Osteocyte (in vitro differentiated cells): ENCODE data around the gene WWC2. TPM values are rescaled to one million over a fixed set of nuclear protein-coding genes. Genes with fewer than 3 reads are reported as not detected.
A peak's percentile ranks its signal among the peaks of the same experiment; 100 is the strongest.

Experiments
- DNase-seq: peaks from one replicate; pipeline ENCODE4 v3.0.0; 2021; ENCODE audit warnings: mixed read lengths; ENCODE audit not compliant: unreplicated experiment; ENCODE audit errors: extremely low spot score
- H3K27ac Mint-ChIP-seq: one replicate; pipeline ENCODE4 v1.8.0; 2021; ENCODE audit warnings: mild to moderate bottlenecking, mixed read lengths; ENCODE audit not compliant: unreplicated experiment
- H3K27me3 Mint-ChIP-seq: one replicate; pipeline ENCODE4 v1.8.0; 2021; ENCODE audit warnings: mixed read lengths; ENCODE audit not compliant: unreplicated experiment
- H3K36me3 Mint-ChIP-seq: one replicate; pipeline ENCODE4 v1.8.0; 2021; ENCODE audit warnings: mixed read lengths; ENCODE audit not compliant: unreplicated experiment
- H3K4me1 Mint-ChIP-seq: one replicate; pipeline ENCODE4 v1.8.0; 2021; ENCODE audit warnings: mixed read lengths; ENCODE audit not compliant: unreplicated experiment
- H3K4me3 Mint-ChIP-seq: one replicate; pipeline ENCODE4 v1.8.0; 2021; ENCODE audit warnings: mild to moderate bottlenecking, moderate library complexity, mixed read lengths; ENCODE audit not compliant: unreplicated experiment
- H3K9me3 Mint-ChIP-seq: one replicate; pipeline ENCODE4 v1.8.0; 2021; ENCODE audit warnings: mixed read lengths; ENCODE audit not compliant: unreplicated experiment
- CTCF ChIP-seq: fragments of 200-600 bp; sonication (generic); IDR thresholded peaks from 2 replicates; pipeline ENCODE4 v1.5.0; 2021; ENCODE audit warnings: antibody characterized with exemption, mild to moderate bottlenecking, moderate library complexity
- total RNA-seq: library from RNA; stranded (reverse); gene quantifications from 2 replicates; pipeline ENCODE4 v1.2.1, GENCODE V29; 2021

WWC2 gene
- total RNA-seq, 1 donor from 2014 or later = 53.5 TPM

GRCh38 chr4:183100298-183100599, 1.2 kb downstream of the WWC2 start:
- Mint-ChIP-seq H3K4me1 (peaks cover 40% of the 10 kb centered on the region), H3K4me3 (peak overlapping the region; percentile 79), H3K9me3 (no peaks in the 10 kb centered on the region), H3K36me3 (no peaks in the 10 kb centered on the region), H3K27ac (peak overlapping the region; percentile 65), H3K27me3 (no peaks in the 10 kb centered on the region)
- DNase-seq = no peak
- TF ChIP-seq CTCF = no peak

- H3K9me3 Mint-ChIP-seq = no peaks in the 10 kb centered on the region
- H3K4me1 Mint-ChIP-seq = peaks cover 40% of the 10 kb centered on the region
- peak overlapping the region; percentile 48 for H3K27ac Mint-ChIP-seq
- no peaks in the 10 kb centered on the region for H3K27me3 Mint-ChIP-seq
- peak overlapping the region; percentile 79 for H3K4me3 Mint-ChIP-seq
- H3K36me3 Mint-ChIP-seq = no peaks in the 10 kb centered on the region
- DNase-seq = no peak
- no peak for TF ChIP-seq CTCF
Observed at GRCh38 chr4:183100827-183101226, 1.8 kb downstream of the WWC2 start.

GRCh38 chr4:183101956-183102480, 3.0 kb downstream of the WWC2 start:
- Mint-ChIP-seq H3K27ac (peak overlapping the region; percentile 48), H3K4me3 (peak overlapping the region; percentile 79), H3K27me3 (no peaks in the 10 kb centered on the region), H3K9me3 (peaks cover 4% of the 10 kb centered on the region), H3K36me3 (no peaks in the 10 kb centered on the region), H3K4me1 (peaks cover 42% of the 10 kb centered on the region)
- no peak for DNase-seq
- no peak for TF ChIP-seq CTCF

GRCh38 chr4:183105092-183105491, 6.0 kb downstream of the WWC2 start:
- Mint-ChIP-seq H3K36me3 (no peaks in the 10 kb centered on the region), H3K27me3 (no peaks in the 10 kb centered on the region), H3K27ac (no peak overlapping the region), H3K4me1 (peaks cover 49% of the 10 kb centered on the region), H3K9me3 (peaks cover 4% of the 10 kb centered on the region), H3K4me3 (no peak overlapping the region)
- DNase-seq = no peak
- no peak for TF ChIP-seq CTCF

GRCh38 chr4:183106839-183107238, 7.8 kb downstream of the WWC2 start:
- no peaks in the 10 kb centered on the region for H3K36me3 Mint-ChIP-seq
- no peaks in the 10 kb centered on the region for H3K27me3 Mint-ChIP-seq
- peak; percentile 22 for TF ChIP-seq CTCF
- H3K9me3 Mint-ChIP-seq = peaks cover 4% of the 10 kb centered on the region
- no peak overlapping the region for H3K27ac Mint-ChIP-seq
- H3K4me3 Mint-ChIP-seq = no peak overlapping the region
- DNase-seq = no peak
- H3K4me1 Mint-ChIP-seq = peaks cover 45% of the 10 kb centered on the region
